Karpas-422 (cell line): ENCODE results near the gene SH3BP2. TPM values are rescaled to one million over a fixed set of nuclear protein-coding genes. Genes with fewer than 3 reads are reported as not detected.

Experiments
- DNase-seq: peaks from one replicate; pipeline ENCODE4 v3.0.0-alpha.2; 2015
- H2AFZ ChIP-seq: fragments of 200-600 bp; sonication (generic); 2 replicates; pipeline ENCODE4 v1.6.1; 2014; ENCODE audit warnings: antibody characterized with exemption, low read length, mixed read lengths
- H3K27ac ChIP-seq: fragments of 200-600 bp; sonication (generic); 2 replicates; pipeline ENCODE4 v1.5.1; 2014; ENCODE audit warnings: mild to moderate bottlenecking, low read length, moderate library complexity
- H3K27me3 ChIP-seq: fragments of 200-600 bp; sonication (generic); 2 replicates; pipeline ENCODE4 v1.6.1; 2014; ENCODE audit warnings: low read length, mixed read lengths
- H3K36me3 ChIP-seq: fragments of 200-600 bp; sonication (generic); 2 replicates; pipeline ENCODE4 v1.6.1; 2014; ENCODE audit warnings: low read length, mixed read lengths; ENCODE audit not compliant: insufficient read depth
- H3K4me1 ChIP-seq: fragments of 200-600 bp; sonication (generic); 2 replicates; pipeline ENCODE4 v1.6.1; 2014; ENCODE audit warnings: mild to moderate bottlenecking, low read length, mixed read lengths
- H3K4me2 ChIP-seq: fragments of 200-600 bp; sonication (generic); 2 replicates; pipeline ENCODE4 v1.6.1; 2014; ENCODE audit warnings: low read length, low read depth, mild to moderate bottlenecking; ENCODE audit not compliant: poor library complexity, severe bottlenecking
- H3K4me3 ChIP-seq: fragments of 200-600 bp; sonication (generic); 2 replicates; pipeline ENCODE4 v1.5.1; 2014; ENCODE audit warnings: mild to moderate bottlenecking, antibody characterized with exemption, low read length, mixed read lengths
- H3K79me2 ChIP-seq: fragments of 200-600 bp; sonication (generic); 2 replicates; pipeline ENCODE4 v1.6.1; 2014; ENCODE audit warnings: mild to moderate bottlenecking, low read length, mixed read lengths
- H3K9ac ChIP-seq: fragments of 200-600 bp; sonication (generic); 2 replicates; pipeline ENCODE4 v1.6.0; 2014; ENCODE audit warnings: low read length
- H3K9me2 ChIP-seq: fragments of 200-600 bp; sonication (generic), shearing (Covaris generic); replicated peaks from 2 replicates; pipeline ENCODE4 v1.6.0; 2014; ENCODE audit warnings: mild to moderate bottlenecking, low read length, moderate library complexity; ENCODE audit not compliant: insufficient read depth
- H3K9me3 ChIP-seq: fragments of 300-700, 200-600 bp; sonication (generic); 2 replicates; pipeline ENCODE4 v1.6.1; 2014; ENCODE audit warnings: low read length, mixed read lengths
- H4K20me1 ChIP-seq: fragments of 200-600 bp; sonication (generic); 2 replicates; pipeline ENCODE4 v1.6.1; 2014; ENCODE audit warnings: mild to moderate bottlenecking, antibody characterized with exemption, low read length, low read depth; ENCODE audit not compliant: insufficient read depth
- total RNA-seq: library from RNA; depleted of rRNA; stranded (reverse); fragments of >200 nt; shearing (Covaris generic); gene quantifications from 2 replicates; pipeline ENCODE4 v1.2.3, GENCODE V29; 2014; ENCODE audit warnings: low replicate concordance

Gene SH3BP2
- total RNA-seq, 1 experiment from 2014 or later: 17.2 TPM

GRCh38 chr4:2791518-2792395 lies 1.1 kb upstream of the SH3BP2 start:
- DNase-seq: no peak
- no peak overlapping the region for H3K27ac ChIP-seq

GRCh38 chr4:2792396-2792710 lies 532 bp upstream of the SH3BP2 start:
- Histone ChIP-seq H3K9me3 (no peaks in the 10 kb centered on the region), H3K9ac (no peak overlapping the region), H3K4me2 (no peak overlapping the region), H3K27me3 (no peaks in the 10 kb centered on the region), H3K36me3 (no peaks in the 10 kb centered on the region), H3K9me2 (no peaks in the 10 kb centered on the region), H3K4me1 (peaks cover 23% of the 10 kb centered on the region), H3K27ac (no peak overlapping the region), H3K4me3 (no peak overlapping the region), H4K20me1 (peaks cover 15% of the 10 kb centered on the region; the same call in 1 of the 2 replicates), H3K79me2 (no peaks in the 10 kb centered on the region), H2AFZ (no peak overlapping the region)
- DNase-seq: no peak

More at GRCh38 chr4:2791518-2792395, 1.1 kb upstream of the SH3BP2 start:
- no peaks in the 10 kb centered on the region for H3K27me3 ChIP-seq
- H4K20me1 ChIP-seq: peaks cover 15% of the 10 kb centered on the region; the same call in 1 of the 2 replicates
- H3K4me3 ChIP-seq: no peak overlapping the region
- H3K4me1 ChIP-seq: peaks cover 29% of the 10 kb centered on the region
- no peak overlapping the region for H3K9ac ChIP-seq
- no peak overlapping the region for H3K4me2 ChIP-seq
- no peaks in the 10 kb centered on the region for H3K36me3 ChIP-seq
- no peak overlapping the region for H2AFZ ChIP-seq
- no peaks in the 10 kb centered on the region for H3K9me2 ChIP-seq
- H3K79me2 ChIP-seq: no peaks in the 10 kb centered on the region
- no peaks in the 10 kb centered on the region for H3K9me3 ChIP-seq

DNA sequence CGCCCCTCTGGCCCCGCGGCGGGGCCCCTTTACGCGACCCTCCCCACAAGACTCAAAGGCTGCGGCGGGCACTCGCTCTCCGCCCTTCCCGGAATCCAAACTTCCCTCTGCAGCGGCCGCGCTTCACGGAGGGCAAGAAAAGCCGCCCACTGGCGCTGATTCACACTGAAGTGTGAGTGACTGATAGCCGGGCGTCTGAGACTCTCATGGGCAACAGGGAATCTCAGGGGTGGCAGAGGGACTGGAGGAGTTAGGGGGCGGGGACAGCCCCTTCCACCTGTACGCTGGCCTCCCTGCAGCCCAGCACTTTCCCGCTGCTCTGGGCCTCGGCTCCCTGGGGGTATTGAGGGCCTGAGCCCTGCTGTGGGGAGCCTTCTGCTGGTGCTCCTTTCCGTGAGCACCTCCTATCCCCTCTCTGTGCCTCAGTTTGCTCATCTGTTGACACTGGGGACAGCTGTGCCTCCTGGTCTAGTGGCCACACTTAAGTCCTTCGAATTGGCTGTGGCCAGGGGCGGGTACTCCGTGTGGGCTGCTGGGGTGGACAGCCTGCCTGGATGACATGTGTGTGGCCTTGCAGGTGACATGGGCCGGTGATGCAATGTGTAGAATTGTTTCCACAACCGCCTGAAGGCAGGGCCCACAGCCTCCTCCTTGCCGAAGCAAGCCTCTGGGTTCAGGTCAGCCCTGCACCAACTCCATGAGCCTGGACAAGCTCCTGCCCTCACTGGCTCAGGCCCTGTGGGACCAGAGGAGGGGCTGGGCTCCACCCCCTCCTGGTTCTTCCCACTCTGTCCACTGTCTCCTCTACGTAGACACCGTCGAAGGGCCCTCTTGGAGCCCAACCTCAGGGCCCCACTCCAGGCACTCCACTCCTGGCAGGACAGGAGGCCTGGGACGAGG lies 951 bp downstream of the SH3BP2 start:
- Histone ChIP-seq H3K27me3 (no peaks in the 10 kb centered on the region), H2AFZ (no peak overlapping the region), H3K4me2 (peak overlapping the region; percentile 61), H4K20me1 (peaks cover 15% of the 10 kb centered on the region; the same call in 1 of the 2 replicates), H3K9me2 (no peaks in the 10 kb centered on the region), H3K4me3 (peak overlapping the region; percentile 51; the same call in 1 of the 2 replicates), H3K27ac (no peak overlapping the region), H3K79me2 (no peaks in the 10 kb centered on the region), H3K4me1 (peaks cover 22% of the 10 kb centered on the region), H3K9ac (peak overlapping the region; percentile 56), H3K9me3 (no peaks in the 10 kb centered on the region), H3K36me3 (no peaks in the 10 kb centered on the region)
- DNase-seq: no peak

GRCh38 chr4:2794486-2795299 lies 1.8 kb downstream of the SH3BP2 start:
- H3K36me3 ChIP-seq: no peaks in the 10 kb centered on the region
- H3K4me1 ChIP-seq: peaks cover 27% of the 10 kb centered on the region
- H3K9ac ChIP-seq: peak overlapping the region; percentile 13; the same call in 1 of the 2 replicates
- no peaks in the 10 kb centered on the region for H3K79me2 ChIP-seq
- no peaks in the 10 kb centered on the region for H3K9me2 ChIP-seq
- peak overlapping the region; percentile 51; the same call in 1 of the 2 replicates for H3K4me3 ChIP-seq
- no peak overlapping the region for H3K27ac ChIP-seq
- H3K27me3 ChIP-seq: no peaks in the 10 kb centered on the region
- peaks cover 20% of the 10 kb centered on the region for H4K20me1 ChIP-seq
- no peak overlapping the region for H2AFZ ChIP-seq
- no peaks in the 10 kb centered on the region for H3K9me3 ChIP-seq
- no peak for DNase-seq
- H3K4me2 ChIP-seq: no peak overlapping the region

DNA sequence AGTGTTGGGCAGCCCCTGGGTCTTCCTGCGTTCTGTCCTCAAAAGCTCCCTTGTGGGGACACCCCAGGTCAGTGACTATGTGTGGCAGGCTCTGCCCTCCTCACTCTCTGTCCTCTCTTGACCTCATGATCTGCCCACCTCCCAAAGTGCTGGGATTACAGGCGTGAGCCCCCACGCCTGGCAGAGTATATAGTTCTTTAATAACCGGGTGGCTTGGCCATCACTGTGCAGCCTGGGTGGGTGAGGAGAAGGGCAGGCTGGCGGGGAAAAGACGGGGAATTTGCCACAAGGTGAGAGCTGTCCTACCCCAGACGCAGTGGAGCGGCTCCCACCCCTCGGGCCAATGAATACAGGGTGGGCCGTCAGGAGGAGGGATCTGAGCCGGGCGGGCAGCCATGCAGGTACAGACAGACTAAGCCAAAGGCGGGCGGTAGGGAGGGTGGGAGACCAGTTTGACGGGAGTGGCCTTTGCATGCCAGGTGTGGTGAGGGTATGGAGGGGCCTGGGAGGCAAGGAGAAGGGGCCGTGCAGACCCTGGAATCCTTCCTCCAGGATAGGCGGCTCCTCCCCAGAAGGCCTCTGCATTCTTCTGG lies 2.5 kb downstream of the SH3BP2 start:
- Histone ChIP-seq H3K79me2 (no peaks in the 10 kb centered on the region), H3K9ac (no peak overlapping the region), H3K4me2 (no peak overlapping the region), H3K9me2 (no peaks in the 10 kb centered on the region), H3K4me3 (no peak overlapping the region), H2AFZ (no peak overlapping the region), H3K36me3 (no peaks in the 10 kb centered on the region), H3K9me3 (no peaks in the 10 kb centered on the region), H3K27me3 (no peaks in the 10 kb centered on the region), H3K27ac (no peak overlapping the region), H3K4me1 (peaks cover 27% of the 10 kb centered on the region), H4K20me1 (peaks cover 20% of the 10 kb centered on the region)
- no peak for DNase-seq

GRCh38 chr4:2795893-2796848 lies 3.3 kb downstream of the SH3BP2 start:
- Histone ChIP-seq H3K36me3 (no peaks in the 10 kb centered on the region), H4K20me1 (peaks cover 20% of the 10 kb centered on the region), H3K4me2 (no peak overlapping the region), H3K9ac (no peak overlapping the region), H3K9me2 (no peaks in the 10 kb centered on the region), H3K9me3 (no peaks in the 10 kb centered on the region), H3K27me3 (no peaks in the 10 kb centered on the region), H3K79me2 (no peaks in the 10 kb centered on the region), H3K4me1 (peaks cover 33% of the 10 kb centered on the region), H3K4me3 (no peak overlapping the region), H3K27ac (no peak overlapping the region), H2AFZ (no peak overlapping the region)
- DNase-seq: no peak
